OCI-LY3 (cell line): Measurements from ENCODE around the gene NOVA1.

Experiments used
- EZH2phosphoT487 ChIP-seq: fragments of 200-600 bp; shearing (Covaris generic); IDR thresholded peaks from 2 replicates; pipeline ENCODE4 v1.6.1; 2018; ENCODE audit warnings: antibody characterized with exemption, mixed run types, low read depth
- TF ChIP-seq, protein P1 (sequence below): fragments of 200-600, 300-600 bp; sonication (generic); IDR thresholded peaks from 2 replicates; pipeline ENCODE4 v1.5.1; 2014; ENCODE audit warnings: antibody characterized with exemption, low read length, low read depth

DNA sequence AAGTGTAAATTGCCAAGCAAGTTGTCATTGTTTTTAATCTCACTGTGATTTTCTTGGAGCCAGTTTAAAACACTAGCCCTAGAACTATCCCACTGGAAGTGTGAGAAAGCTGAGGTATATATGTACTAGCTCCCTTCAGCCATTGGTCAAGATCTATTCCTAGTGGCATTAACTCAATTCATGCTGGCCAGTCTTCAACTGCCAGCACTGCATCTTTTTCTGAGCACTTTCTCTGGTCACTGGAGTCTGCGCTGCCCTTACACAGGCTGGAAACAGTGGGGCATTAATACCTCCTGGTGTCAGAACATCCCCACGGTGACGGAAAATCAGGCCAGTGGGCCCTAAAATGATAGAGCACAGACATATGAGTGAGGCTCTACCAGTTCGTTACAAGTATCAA, 4.0 kb upstream of the NOVA1 start:
- TF ChIP-seq, protein P1, sequence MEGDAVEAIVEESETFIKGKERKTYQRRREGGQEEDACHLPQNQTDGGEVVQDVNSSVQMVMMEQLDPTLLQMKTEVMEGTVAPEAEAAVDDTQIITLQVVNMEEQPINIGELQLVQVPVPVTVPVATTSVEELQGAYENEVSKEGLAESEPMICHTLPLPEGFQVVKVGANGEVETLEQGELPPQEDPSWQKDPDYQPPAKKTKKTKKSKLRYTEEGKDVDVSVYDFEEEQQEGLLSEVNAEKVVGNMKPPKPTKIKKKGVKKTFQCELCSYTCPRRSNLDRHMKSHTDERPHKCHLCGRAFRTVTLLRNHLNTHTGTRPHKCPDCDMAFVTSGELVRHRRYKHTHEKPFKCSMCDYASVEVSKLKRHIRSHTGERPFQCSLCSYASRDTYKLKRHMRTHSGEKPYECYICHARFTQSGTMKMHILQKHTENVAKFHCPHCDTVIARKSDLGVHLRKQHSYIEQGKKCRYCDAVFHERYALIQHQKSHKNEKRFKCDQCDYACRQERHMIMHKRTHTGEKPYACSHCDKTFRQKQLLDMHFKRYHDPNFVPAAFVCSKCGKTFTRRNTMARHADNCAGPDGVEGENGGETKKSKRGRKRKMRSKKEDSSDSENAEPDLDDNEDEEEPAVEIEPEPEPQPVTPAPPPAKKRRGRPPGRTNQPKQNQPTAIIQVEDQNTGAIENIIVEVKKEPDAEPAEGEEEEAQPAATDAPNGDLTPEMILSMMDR, result no peak
- TF ChIP-seq EZH2phosphoT487, result no peak
